ENCODE results near the gene HOXA5. TPM values are rescaled to one million over a fixed set of nuclear protein-coding genes. Genes with fewer than 3 reads are reported as not detected.

HOXA5 gene
- total RNA-seq, 1 donor from 2014 or later, result not detected

DNA sequence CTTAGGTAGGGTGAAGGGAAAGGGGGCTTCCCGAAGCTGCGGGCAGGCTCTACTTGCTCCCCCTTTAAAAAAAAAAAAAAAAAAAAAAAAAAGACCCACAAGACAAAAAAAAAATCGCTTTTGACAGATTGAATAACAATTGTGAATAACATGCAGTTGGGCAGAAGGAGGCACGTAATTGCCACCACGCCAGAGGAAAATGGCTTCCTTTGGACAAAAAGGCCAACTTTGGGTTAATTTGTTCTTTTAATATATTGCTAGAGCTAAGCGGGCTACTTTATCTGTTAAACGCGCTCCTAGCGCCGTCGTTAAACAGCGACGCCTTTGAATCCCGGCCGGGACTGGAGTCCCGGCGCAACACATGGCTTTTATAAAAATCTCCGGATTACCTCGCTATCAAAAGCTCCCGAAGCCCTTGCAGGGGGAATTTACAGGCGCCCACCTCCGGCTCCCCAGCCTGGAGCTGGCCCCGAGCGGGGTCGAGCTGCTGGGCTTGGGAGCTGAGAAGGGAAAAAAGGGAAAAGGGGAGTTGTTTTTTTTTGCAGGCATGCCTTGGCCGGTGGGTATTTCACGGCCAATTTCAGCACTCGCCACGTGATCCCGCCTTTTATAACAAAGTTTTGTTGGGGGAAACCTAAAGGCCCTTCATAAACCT is 40.3 kb upstream of the HOXA5 start:
- H3K4me3 ChIP-seq, result peak overlapping the region; percentile 59
- no peaks in the 10 kb centered on the region for H3K36me3 ChIP-seq
- no peaks in the 10 kb centered on the region for H3K9me3 ChIP-seq (replicated peaks)
- H3K27me3 ChIP-seq (ENCODE audit: low read depth), result peaks cover 100% of the 10 kb centered on the region
- DNase-seq, result no peak
- peaks cover 54% of the 10 kb centered on the region for H3K4me1 ChIP-seq
- intact Hi-C loops (cut with micrococcal nuclease), result no loop called here
- TF ChIP-seq, protein P1, sequence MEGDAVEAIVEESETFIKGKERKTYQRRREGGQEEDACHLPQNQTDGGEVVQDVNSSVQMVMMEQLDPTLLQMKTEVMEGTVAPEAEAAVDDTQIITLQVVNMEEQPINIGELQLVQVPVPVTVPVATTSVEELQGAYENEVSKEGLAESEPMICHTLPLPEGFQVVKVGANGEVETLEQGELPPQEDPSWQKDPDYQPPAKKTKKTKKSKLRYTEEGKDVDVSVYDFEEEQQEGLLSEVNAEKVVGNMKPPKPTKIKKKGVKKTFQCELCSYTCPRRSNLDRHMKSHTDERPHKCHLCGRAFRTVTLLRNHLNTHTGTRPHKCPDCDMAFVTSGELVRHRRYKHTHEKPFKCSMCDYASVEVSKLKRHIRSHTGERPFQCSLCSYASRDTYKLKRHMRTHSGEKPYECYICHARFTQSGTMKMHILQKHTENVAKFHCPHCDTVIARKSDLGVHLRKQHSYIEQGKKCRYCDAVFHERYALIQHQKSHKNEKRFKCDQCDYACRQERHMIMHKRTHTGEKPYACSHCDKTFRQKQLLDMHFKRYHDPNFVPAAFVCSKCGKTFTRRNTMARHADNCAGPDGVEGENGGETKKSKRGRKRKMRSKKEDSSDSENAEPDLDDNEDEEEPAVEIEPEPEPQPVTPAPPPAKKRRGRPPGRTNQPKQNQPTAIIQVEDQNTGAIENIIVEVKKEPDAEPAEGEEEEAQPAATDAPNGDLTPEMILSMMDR (IDR thresholded peaks at IDR 0.05; ENCODE audit: borderline replicate concordance), result no peak
- no peak overlapping the region for H3K27ac ChIP-seq (replicated peaks)

DNA sequence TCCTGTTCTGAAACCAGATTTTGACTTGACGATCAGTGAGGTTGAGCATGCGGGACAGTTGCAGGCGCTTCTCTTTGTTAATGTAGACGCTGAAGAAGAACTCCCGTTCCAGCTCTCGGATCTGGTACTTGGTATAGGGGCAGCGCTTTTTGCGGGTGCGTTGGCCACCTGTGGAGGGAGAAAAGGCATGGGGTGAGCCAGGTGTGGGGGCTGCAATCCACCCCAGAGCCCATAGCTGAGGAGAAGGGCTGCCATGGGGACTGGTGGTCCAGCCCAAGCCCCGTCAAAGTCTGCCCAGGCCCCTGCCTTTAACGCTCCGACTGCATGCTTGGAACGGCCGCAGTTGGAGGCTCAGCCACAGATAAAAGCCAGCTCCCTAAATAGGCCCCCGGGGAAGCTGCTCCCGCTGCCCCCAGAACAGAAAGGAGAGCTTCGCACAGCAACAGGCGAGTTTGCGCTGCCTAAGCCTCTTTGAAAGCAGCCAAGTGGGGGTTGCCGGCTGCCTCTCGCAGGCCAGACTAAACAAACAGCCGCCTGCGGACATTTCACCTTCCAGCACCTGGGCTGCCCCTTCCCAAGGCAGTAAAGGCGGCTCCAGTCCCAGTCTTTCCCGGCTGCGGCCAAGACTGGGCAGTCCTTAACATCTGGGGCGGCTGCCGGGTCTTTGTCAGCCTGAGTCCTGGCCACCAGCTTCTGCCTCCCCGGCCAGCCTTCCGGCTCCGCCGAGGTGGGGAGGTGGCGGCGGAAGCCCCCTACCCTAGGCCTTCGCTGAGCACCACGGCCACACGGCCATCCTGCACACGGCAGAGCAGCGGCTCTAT is 39.6 kb upstream of the HOXA5 start:
- intact Hi-C loops (cut with micrococcal nuclease), result no loop called here
- TF ChIP-seq, protein P1 (IDR thresholded peaks at IDR 0.05; ENCODE audit: borderline replicate concordance), result no peak
- no peaks in the 10 kb centered on the region for H3K36me3 ChIP-seq
- H3K9me3 ChIP-seq (replicated peaks), result no peaks in the 10 kb centered on the region
- peak overlapping the region; percentile 59 for H3K4me3 ChIP-seq
- peaks cover 100% of the 10 kb centered on the region for H3K27me3 ChIP-seq (ENCODE audit: low read depth)
- H3K4me1 ChIP-seq, result peaks cover 47% of the 10 kb centered on the region
- H3K27ac ChIP-seq (replicated peaks), result no peak overlapping the region
- DNase-seq, result no peak

DNA sequence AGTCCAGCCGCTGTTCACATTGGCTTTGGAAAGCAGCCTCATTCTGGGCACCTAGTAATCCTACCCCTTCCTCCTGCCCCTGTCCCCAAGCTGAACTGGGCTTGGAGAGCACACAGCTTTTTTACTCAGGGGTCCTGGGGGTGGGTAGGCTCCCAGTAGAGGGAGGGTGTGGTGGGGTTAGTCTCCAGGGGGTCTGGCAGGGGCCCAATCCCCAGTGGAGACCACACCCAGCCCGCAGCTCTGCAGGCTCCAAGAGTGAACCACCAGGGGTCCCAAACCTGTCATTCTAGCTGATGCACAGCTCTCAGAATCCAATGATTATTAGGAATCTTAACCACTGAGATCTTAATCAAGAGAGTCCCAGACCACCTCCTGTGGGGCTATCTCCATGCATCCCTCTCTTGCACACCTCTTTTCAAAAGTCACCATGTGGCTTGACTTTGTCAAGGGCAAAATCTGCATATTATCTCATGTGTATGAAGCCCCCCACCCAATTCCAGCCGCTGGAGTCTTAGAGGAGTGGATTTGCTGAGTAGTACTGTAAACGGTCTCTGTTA is 38.9 kb upstream of the HOXA5 start:
- Histone ChIP-seq H3K4me1 (peaks cover 40% of the 10 kb centered on the region), H3K27me3 (ENCODE audit: low read depth) (peaks cover 100% of the 10 kb centered on the region), H3K4me3 (no peak overlapping the region), H3K27ac (replicated peaks) (no peak overlapping the region), H3K9me3 (replicated peaks) (no peaks in the 10 kb centered on the region), H3K36me3 (no peaks in the 10 kb centered on the region)
- TF ChIP-seq, protein P1 (IDR thresholded peaks at IDR 0.05; ENCODE audit: borderline replicate concordance), result no peak
- no peak for DNase-seq
- intact Hi-C loops (cut with micrococcal nuclease), result no loop called here

DNA sequence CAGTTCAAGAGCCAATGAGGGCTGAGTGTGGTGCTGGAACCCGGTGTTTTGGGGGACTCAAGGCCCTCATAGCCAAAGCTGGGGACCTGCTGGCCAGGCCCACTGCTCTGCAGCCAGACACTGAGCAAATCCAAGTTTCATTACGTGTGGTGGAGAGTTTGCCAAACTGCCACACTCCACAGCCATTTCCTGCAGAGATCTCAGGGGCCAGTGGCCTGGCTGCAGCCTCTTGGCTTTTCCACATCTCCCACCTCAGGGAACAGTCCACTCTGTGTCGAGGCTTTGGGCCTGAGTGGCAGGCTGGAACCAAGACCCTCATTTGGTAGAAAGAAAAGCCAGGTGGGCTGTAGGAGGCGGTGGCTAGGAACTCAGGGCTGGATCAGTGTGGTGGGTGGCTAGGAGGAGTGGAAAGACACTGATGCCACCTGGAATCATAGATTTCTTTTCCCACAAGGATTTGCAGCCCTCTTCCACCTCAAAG is 38.4 kb upstream of the HOXA5 start:
- Histone ChIP-seq H3K27me3 (ENCODE audit: low read depth) (peaks cover 100% of the 10 kb centered on the region), H3K9me3 (replicated peaks) (no peaks in the 10 kb centered on the region), H3K36me3 (no peaks in the 10 kb centered on the region), H3K4me3 (no peak overlapping the region), H3K27ac (replicated peaks) (no peak overlapping the region), H3K4me1 (peaks cover 40% of the 10 kb centered on the region)
- no peak for DNase-seq
- TF ChIP-seq, protein P1 (IDR thresholded peaks at IDR 0.05; ENCODE audit: borderline replicate concordance), result no peak
- intact Hi-C loops (cut with micrococcal nuclease), result no loop called here

DNA sequence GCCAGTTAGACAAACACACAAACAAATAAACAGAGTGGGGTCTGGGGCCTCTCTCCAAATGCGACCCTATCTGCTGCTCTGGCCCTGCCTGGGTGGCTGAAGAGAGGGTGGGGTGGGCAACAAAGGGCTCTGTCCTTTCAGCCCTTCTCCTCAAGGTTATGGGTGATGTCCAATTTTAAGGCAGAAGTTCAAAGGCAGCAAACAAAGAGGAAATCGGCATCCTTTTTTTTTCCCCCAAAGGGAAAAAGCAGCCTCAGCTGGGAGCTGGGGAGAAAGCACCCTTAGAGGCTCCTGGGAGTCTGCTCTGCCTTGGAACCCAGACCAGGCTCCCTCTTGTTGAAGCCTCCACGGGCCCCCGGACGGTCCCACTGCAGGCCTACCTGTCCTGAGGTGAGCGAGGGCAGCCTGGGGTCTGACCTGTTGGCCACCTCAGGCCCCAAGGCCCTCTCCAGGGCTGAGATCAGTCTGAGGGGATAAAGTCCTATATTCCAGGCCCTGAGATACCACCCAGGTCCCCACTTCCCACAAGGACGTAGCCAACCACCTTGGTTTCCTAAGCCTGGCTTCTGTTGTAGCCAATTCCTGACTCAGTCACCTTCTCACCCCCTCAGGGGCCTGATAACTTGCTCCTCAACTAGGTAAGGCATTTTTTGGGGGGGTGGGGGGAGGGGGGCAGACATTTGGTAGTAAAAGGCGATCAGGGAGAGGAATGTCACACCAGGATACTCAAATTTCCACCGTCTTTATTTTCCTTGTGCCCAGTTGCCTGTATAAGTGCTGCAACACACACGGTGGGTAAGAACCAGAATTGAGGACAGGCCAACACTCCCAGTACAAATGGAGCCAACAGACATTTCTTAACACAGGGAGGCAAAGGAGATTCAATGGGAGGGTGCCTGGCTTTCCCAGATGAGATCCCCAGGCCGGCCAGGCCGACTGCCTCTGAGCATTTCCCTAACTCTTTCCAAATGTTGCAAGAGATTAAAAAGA is 37.2 kb upstream of the HOXA5 start:
- TF ChIP-seq, protein P1 (IDR thresholded peaks at IDR 0.05; ENCODE audit: borderline replicate concordance), result no peak
- no peak overlapping the region for H3K27ac ChIP-seq (replicated peaks)
- intact Hi-C loops (cut with micrococcal nuclease), result no loop called here
- H3K27me3 ChIP-seq (ENCODE audit: low read depth), result peaks cover 100% of the 10 kb centered on the region
- H3K9me3 ChIP-seq (replicated peaks), result no peaks in the 10 kb centered on the region
- H3K4me3 ChIP-seq, result no peak overlapping the region
- no peak for DNase-seq
- H3K4me1 ChIP-seq, result peaks cover 36% of the 10 kb centered on the region
- no peaks in the 10 kb centered on the region for H3K36me3 ChIP-seq
